ENCODE data around the gene APOBEC3B. TPM values are rescaled to one million over a fixed set of nuclear protein-coding genes. Genes with fewer than 3 reads are reported as not detected.
"Not testable (repeated sequence)": the region's sequence is repeated elsewhere in the genome, so short reads cannot be mapped to it uniquely, and the experiment has no call there.

APOBEC3B gene
- total RNA-seq, 1 experiment from 2014 or later, result 11.3 TPM

DNA sequence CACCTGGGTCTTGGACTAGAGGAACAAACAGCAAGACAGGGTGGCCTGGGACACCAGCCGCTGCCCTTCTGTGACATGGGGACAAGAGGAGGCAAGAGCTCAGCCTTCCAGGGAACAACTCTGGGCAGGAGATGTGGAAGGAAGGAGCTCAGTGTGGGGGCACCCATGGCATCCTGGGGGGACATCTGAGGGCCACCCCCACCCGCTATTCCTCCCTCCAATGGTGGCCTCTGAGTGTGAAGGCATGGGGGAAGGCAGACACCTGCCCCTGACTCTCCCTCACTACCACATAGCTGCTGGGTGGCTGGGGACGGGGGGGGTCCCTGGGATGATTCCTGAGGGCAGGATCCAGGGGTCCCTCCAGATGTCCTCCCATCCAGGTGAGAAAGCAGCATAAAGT is 4.5 kb downstream of the APOBEC3B start:
- BruUV-seq (replicated peaks), result no TSS peak

DNA sequence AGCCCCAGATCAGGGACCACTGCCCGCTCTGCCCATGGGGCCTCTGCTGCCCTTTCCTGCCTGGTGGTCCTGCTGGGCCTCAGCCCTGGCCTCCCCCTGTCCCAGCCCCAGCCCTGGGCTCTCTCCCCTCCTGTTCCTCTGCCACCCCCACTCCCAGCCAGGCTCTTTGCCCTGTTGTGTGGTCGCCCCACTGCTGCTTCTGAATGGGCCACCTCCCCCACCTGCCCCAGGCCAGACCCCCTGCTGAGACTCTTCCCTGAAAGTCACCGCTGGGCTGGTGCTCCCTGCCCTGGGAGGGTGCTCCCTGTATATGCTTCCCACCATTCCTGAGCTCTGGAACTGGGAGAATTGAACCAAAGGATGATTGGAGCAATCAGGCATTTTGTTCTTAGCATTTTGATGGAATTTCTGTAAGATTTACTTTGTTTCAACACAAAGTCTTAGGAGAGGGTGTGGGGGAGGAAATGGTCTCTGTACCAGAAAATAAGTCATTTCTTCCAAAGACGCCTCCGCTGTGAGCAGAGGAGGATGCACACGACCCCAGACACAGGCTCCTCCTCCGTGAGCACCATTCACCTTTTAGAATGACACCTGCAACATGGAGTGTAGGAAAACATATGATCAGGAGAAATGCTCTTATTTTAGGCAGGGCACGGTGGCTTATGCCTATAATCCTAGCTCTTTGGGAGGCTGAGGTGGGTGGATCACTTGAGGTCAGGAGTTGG is 5.2 kb downstream of the APOBEC3B start:
- ChIA-PET CTCF (no interaction called here), POLR2A (ENCODE audit: unreplicated experiment) (no interaction called here)
- TF ChIP-seq EZH2phosphoT487 (IDR thresholded peaks at IDR 0.05; ENCODE audit: borderline replicate concordance, low read length) (no peak), EZH2 (IDR thresholded peaks at IDR 0.05; ENCODE audit: low read length, unreplicated experiment) (no peak)
- TF ChIP-seq, protein P1, sequence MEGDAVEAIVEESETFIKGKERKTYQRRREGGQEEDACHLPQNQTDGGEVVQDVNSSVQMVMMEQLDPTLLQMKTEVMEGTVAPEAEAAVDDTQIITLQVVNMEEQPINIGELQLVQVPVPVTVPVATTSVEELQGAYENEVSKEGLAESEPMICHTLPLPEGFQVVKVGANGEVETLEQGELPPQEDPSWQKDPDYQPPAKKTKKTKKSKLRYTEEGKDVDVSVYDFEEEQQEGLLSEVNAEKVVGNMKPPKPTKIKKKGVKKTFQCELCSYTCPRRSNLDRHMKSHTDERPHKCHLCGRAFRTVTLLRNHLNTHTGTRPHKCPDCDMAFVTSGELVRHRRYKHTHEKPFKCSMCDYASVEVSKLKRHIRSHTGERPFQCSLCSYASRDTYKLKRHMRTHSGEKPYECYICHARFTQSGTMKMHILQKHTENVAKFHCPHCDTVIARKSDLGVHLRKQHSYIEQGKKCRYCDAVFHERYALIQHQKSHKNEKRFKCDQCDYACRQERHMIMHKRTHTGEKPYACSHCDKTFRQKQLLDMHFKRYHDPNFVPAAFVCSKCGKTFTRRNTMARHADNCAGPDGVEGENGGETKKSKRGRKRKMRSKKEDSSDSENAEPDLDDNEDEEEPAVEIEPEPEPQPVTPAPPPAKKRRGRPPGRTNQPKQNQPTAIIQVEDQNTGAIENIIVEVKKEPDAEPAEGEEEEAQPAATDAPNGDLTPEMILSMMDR (conservative IDR thresholded peaks at IDR 0.05; ENCODE audit: low read depth, low read length), result no peak
- Histone ChIP-seq H4K20me1 (ENCODE audit: low read length) (no peaks in the 10 kb centered on the region), H2AFZ (ENCODE audit: low read length) (no peak overlapping the region), H3K9me3 (ENCODE audit: low read length) (0 out of 2 replicates have a peak, but pooled peaks cover 2% of the 10 kb centered on the region), H3F3A (ENCODE audit: low read length, unreplicated experiment) (peaks cover 6% of the 10 kb centered on the region), H3K9me2 (replicated peaks; ENCODE audit: low read length) (no peaks in the 10 kb centered on the region), H3K27ac (ENCODE audit: low read length) (no peak overlapping the region), H3K4me3 (ENCODE audit: low read length) (no peak overlapping the region), H3K4me2 (ENCODE audit: low read length) (no peak overlapping the region), H3K27me3 (ENCODE audit: low read length) (no peaks in the 10 kb centered on the region), H3K36me3 (ENCODE audit: low read depth, low read length) (no peaks in the 10 kb centered on the region; the same call in 1 of the 2 replicates), H3K9ac (ENCODE audit: low read length) (no peak overlapping the region), H3K79me2 (ENCODE audit: low read length) (no peaks in the 10 kb centered on the region), H3K4me1 (ENCODE audit: insufficient read depth, low read length) (peaks cover 17% of the 10 kb centered on the region)
- no TSS peak for BruUV-seq (replicated peaks)
- no peak for ATAC-seq
- intact Hi-C loops (cut with micrococcal nuclease), result loop anchor here (10.0 kb wide), 1 partner anchor 63 kb away; no protein-coding TSS in a partner anchor
- DNase-seq, result no peak

More for the DNA sequence above, 4.5 kb downstream of the APOBEC3B start:
- H4K20me1 ChIP-seq (ENCODE audit: low read length), result no peaks in the 10 kb centered on the region
- H3K9me2 ChIP-seq (replicated peaks; ENCODE audit: low read length), result no peaks in the 10 kb centered on the region
- H3K27ac ChIP-seq (ENCODE audit: low read length), result no peak overlapping the region
- peaks cover 23% of the 10 kb centered on the region for H3K4me1 ChIP-seq (ENCODE audit: insufficient read depth, low read length)
- no peak overlapping the region for H3K9ac ChIP-seq (ENCODE audit: low read length)
- no peak for ATAC-seq
- ChIA-PET CTCF (no interaction called here), POLR2A (ENCODE audit: unreplicated experiment) (no interaction called here)
- H3K4me3 ChIP-seq (ENCODE audit: low read length), result no peak overlapping the region
- H3K36me3 ChIP-seq (ENCODE audit: low read depth, low read length), result no peaks in the 10 kb centered on the region; the same call in 1 of the 2 replicates
- no peak for TF ChIP-seq EZH2 (IDR thresholded peaks at IDR 0.05; ENCODE audit: low read length, unreplicated experiment)
- TF ChIP-seq, protein P1 (conservative IDR thresholded peaks at IDR 0.05; ENCODE audit: low read depth, low read length), result no peak
- no peak for TF ChIP-seq EZH2phosphoT487 (IDR thresholded peaks at IDR 0.05; ENCODE audit: borderline replicate concordance, low read length)
- H3F3A ChIP-seq (ENCODE audit: low read length, unreplicated experiment), result peaks cover 6% of the 10 kb centered on the region
- H2AFZ ChIP-seq (ENCODE audit: low read length), result no peak overlapping the region
- no peaks in the 10 kb centered on the region for H3K79me2 ChIP-seq (ENCODE audit: low read length)
- intact Hi-C loops (cut with micrococcal nuclease), result loop anchor here (10.0 kb wide), 1 partner anchor 62 kb away; no protein-coding TSS in a partner anchor
- H3K4me2 ChIP-seq (ENCODE audit: low read length), result no peak overlapping the region
- DNase-seq, result no peak
- H3K9me3 ChIP-seq (ENCODE audit: low read length), result 0 out of 2 replicates have a peak, but pooled peaks cover 2% of the 10 kb centered on the region
- no peaks in the 10 kb centered on the region for H3K27me3 ChIP-seq (ENCODE audit: low read length)

DNA sequence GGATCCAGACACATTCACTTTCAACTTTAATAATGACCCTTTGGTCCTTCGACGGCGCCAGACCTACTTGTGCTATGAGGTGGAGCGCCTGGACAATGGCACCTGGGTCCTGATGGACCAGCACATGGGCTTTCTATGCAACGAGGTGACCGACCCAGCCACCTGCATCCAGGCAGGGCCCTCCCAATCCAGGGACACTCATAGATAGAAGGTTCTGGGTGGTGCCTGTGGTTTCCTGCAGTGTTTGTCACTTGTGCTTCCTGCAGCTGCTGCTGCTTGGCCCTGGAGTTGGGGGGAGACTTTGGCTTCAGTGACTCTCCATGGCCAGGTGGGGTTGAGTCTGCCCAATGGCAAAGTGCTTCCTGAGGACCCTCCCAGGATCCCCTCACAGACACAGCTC is 7.3 kb downstream of the APOBEC3B start:
- H3F3A ChIP-seq (ENCODE audit: low read length, unreplicated experiment), result peaks cover 3% of the 10 kb centered on the region
- DNase-seq (no peak), ATAC-seq (no peak)
- H3K27ac ChIP-seq (ENCODE audit: low read length), result no peak overlapping the region
- ChIA-PET POLR2A (ENCODE audit: unreplicated experiment) (no interaction called here), CTCF (no interaction called here)
- no peaks in the 10 kb centered on the region for H3K9me2 ChIP-seq (replicated peaks; ENCODE audit: low read length)
- H3K79me2 ChIP-seq (ENCODE audit: low read length), result no peaks in the 10 kb centered on the region
- H2AFZ ChIP-seq (ENCODE audit: low read length), result no peak overlapping the region
- no peak overlapping the region for H3K4me3 ChIP-seq (ENCODE audit: low read length)
- no TSS peak for BruUV-seq (replicated peaks)
- no peaks in the 10 kb centered on the region for H3K9me3 ChIP-seq (ENCODE audit: low read length)
- H3K4me2 ChIP-seq (ENCODE audit: low read length), result no peak overlapping the region
- H3K4me1 ChIP-seq (ENCODE audit: insufficient read depth, low read length), result peaks cover 8% of the 10 kb centered on the region
- intact Hi-C loops (cut with micrococcal nuclease), result loop anchor here (10.0 kb wide), 1 partner anchor 65 kb away; no protein-coding TSS in a partner anchor
- H3K36me3 ChIP-seq (ENCODE audit: low read depth, low read length), result no peaks in the 10 kb centered on the region
- TF ChIP-seq, protein P1 (conservative IDR thresholded peaks at IDR 0.05; ENCODE audit: low read depth, low read length), result no peak
- no peak for TF ChIP-seq EZH2 (IDR thresholded peaks at IDR 0.05; ENCODE audit: low read length, unreplicated experiment)
- no peak for TF ChIP-seq EZH2phosphoT487 (IDR thresholded peaks at IDR 0.05; ENCODE audit: borderline replicate concordance, low read length)
- no peaks in the 10 kb centered on the region for H4K20me1 ChIP-seq (ENCODE audit: low read length)
- no peaks in the 10 kb centered on the region for H3K27me3 ChIP-seq (ENCODE audit: low read length)
- no peak overlapping the region for H3K9ac ChIP-seq (ENCODE audit: low read length)

DNA sequence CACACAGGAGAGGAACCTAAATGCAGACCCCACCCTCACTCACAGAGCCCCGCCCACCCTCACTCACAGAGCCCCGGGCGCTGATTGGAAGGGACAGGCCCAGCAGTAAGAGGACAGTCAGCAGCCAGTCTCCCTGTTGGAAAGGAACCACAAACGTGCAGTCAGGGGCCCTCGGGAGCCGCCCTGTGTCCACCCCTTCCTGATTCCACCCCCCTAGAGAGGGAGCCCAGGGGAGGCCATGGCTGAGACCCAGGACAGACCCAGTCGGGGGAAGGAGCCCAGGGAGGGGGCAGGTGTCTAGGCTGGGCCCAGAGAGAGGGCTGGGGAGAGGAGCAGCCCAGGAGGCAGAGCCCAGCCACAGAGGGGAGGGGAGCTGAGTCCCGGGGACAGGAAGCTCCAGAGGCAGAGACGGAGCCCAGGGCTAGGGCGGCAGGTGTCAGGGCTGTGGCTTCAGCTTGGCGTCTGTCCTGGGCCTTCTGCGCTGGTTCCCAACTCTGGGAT is 10.8 kb downstream of the APOBEC3B start:
- POLR2A ChIA-PET (ENCODE audit: unreplicated experiment); H3K27ac ChIP-seq (ENCODE audit: low read length); BruUV-seq (replicated peaks); H4K20me1 ChIP-seq (ENCODE audit: low read length); H3K4me2 ChIP-seq (ENCODE audit: low read length); H3F3A ChIP-seq (ENCODE audit: low read length, unreplicated experiment); intact Hi-C loops (cut with micrococcal nuclease); H3K4me3 ChIP-seq (ENCODE audit: low read length); H3K27me3 ChIP-seq (ENCODE audit: low read length); H3K4me1 ChIP-seq (ENCODE audit: insufficient read depth, low read length); H3K9ac ChIP-seq (ENCODE audit: low read length); DNase-seq; H3K79me2 ChIP-seq (ENCODE audit: low read length); H2AFZ ChIP-seq (ENCODE audit: low read length); H3K9me2 ChIP-seq (replicated peaks; ENCODE audit: low read length); ATAC-seq; H3K36me3 ChIP-seq (ENCODE audit: low read depth, low read length); CTCF ChIA-PET; H3K9me3 ChIP-seq (ENCODE audit: low read length): not testable (repeated sequence)

All from PC-3 (cell line).